Osteoblast (primary cell): ENCODE data around the gene WASF2. TPM values are rescaled to one million over a fixed set of nuclear protein-coding genes. Genes with fewer than 3 reads are reported as not detected.
A peak's percentile ranks its signal among the peaks of the same experiment; 100 is the strongest.
"Not testable (repeated sequence)": the region's sequence is repeated elsewhere in the genome, so short reads cannot be mapped to it uniquely, and the experiment has no call there.

ENCODE experiments used
- DNase-seq: peaks from one replicate; pipeline ENCODE4 v3.0.0; 2011; ENCODE audit warnings: low spot score, mixed read lengths; ENCODE audit not compliant: insufficient read length; ENCODE audit errors: missing footprints
- H2AFZ ChIP-seq: 2 replicates; pipeline ENCODE4 v1.6.0; 2011; ENCODE audit warnings: mild to moderate bottlenecking, low read length
- H3K27ac ChIP-seq: 2 replicates; pipeline ENCODE4 v1.5.1; 2011; ENCODE audit warnings: mild to moderate bottlenecking, low read depth, low read length, moderate library complexity
- H3K27me3 ChIP-seq: 2 replicates; pipeline ENCODE4 v1.6.0; 2012; ENCODE audit warnings: mild to moderate bottlenecking, control low read depth, inconsistent platforms, low read length, moderate library complexity; ENCODE audit not compliant: insufficient read depth
- H3K36me3 ChIP-seq: 2 replicates; pipeline ENCODE4 v1.5.1; 2011; ENCODE audit warnings: mild to moderate bottlenecking, low read length, control low read depth, moderate library complexity; ENCODE audit not compliant: insufficient read depth
- H3K4me1 ChIP-seq: 2 replicates; pipeline ENCODE4 v1.5.1; 2011; ENCODE audit warnings: mild to moderate bottlenecking, low read length, control low read depth, moderate library complexity; ENCODE audit not compliant: insufficient read depth
- H3K4me2 ChIP-seq: 2 replicates; pipeline ENCODE4 v1.6.0; 2011; ENCODE audit warnings: mild to moderate bottlenecking, low read length; ENCODE audit not compliant: insufficient read depth
- H3K4me3 ChIP-seq: fragments of 200-600 bp; sonication (generic); 3 replicates; pipeline ENCODE4 v1.5.1; 2012; ENCODE audit warnings: mild to moderate bottlenecking, low read length, inconsistent platforms; ENCODE audit not compliant: insufficient read depth
- H3K79me2 ChIP-seq: 2 replicates; pipeline ENCODE4 v1.6.0; 2012; ENCODE audit warnings: mild to moderate bottlenecking, low read length, control low read depth, inconsistent platforms; ENCODE audit not compliant: insufficient read depth
- H3K9me3 ChIP-seq: 2 replicates; pipeline ENCODE4 v1.5.1; 2011; ENCODE audit warnings: low read depth, low read length, control low read depth
- H4K20me1 ChIP-seq: 2 replicates; pipeline ENCODE4 v1.6.0; 2012; ENCODE audit warnings: mild to moderate bottlenecking, low read length, control low read depth; ENCODE audit not compliant: insufficient read depth
- total RNA-seq: library from RNA; depleted of rRNA; stranded (reverse); fragments of >200 nt; gene quantifications from 2 replicates; pipeline ENCODE4 v1.2.3, GENCODE V29; 2012
- TF ChIP-seq, protein P1 (sequence below): IDR thresholded peaks from 2 replicates; pipeline ENCODE4 v1.5.1; 2011; ENCODE audit warnings: mild to moderate bottlenecking, low read depth, low read length, moderate library complexity; ENCODE audit errors: extremely low read depth

Gene WASF2
- total RNA-seq, 1 donor: 24.6 TPM

- H3K36me3 ChIP-seq: no peaks in the 10 kb centered on the region
- peaks cover 81% of the 10 kb centered on the region for H3K79me2 ChIP-seq
- H3K4me3 ChIP-seq: no peak overlapping the region
- H3K27me3 ChIP-seq: no peaks in the 10 kb centered on the region
- no peak overlapping the region for H3K27ac ChIP-seq
- peaks cover 36% of the 10 kb centered on the region for H3K4me1 ChIP-seq
- H3K9me3 ChIP-seq: no peaks in the 10 kb centered on the region
- no peak for DNase-seq
- no peak overlapping the region for H3K4me2 ChIP-seq
- no peak overlapping the region for H2AFZ ChIP-seq
- H4K20me1 ChIP-seq: peaks cover 30% of the 10 kb centered on the region
- TF ChIP-seq, protein P1, sequence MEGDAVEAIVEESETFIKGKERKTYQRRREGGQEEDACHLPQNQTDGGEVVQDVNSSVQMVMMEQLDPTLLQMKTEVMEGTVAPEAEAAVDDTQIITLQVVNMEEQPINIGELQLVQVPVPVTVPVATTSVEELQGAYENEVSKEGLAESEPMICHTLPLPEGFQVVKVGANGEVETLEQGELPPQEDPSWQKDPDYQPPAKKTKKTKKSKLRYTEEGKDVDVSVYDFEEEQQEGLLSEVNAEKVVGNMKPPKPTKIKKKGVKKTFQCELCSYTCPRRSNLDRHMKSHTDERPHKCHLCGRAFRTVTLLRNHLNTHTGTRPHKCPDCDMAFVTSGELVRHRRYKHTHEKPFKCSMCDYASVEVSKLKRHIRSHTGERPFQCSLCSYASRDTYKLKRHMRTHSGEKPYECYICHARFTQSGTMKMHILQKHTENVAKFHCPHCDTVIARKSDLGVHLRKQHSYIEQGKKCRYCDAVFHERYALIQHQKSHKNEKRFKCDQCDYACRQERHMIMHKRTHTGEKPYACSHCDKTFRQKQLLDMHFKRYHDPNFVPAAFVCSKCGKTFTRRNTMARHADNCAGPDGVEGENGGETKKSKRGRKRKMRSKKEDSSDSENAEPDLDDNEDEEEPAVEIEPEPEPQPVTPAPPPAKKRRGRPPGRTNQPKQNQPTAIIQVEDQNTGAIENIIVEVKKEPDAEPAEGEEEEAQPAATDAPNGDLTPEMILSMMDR: no peak
Measured at GRCh38 chr1:27438621-27439061, 51.3 kb downstream of the WASF2 start.

GRCh38 chr1:27436204-27437159 lies 53.5 kb downstream of the WASF2 start:
- Histone ChIP-seq H3K27me3 (no peaks in the 10 kb centered on the region), H4K20me1 (peaks cover 41% of the 10 kb centered on the region), H3K4me3 (peak overlapping the region; percentile 11), H2AFZ (no peak overlapping the region), H3K27ac (peak overlapping the region; percentile 52), H3K9me3 (no peaks in the 10 kb centered on the region), H3K36me3 (no peaks in the 10 kb centered on the region), H3K4me2 (peak overlapping the region; percentile 61), H3K4me1 (peaks cover 40% of the 10 kb centered on the region), H3K79me2 (peaks cover 93% of the 10 kb centered on the region)
- DNase-seq: peak; percentile 87
- TF ChIP-seq, protein P1: no peak

- no peak overlapping the region for H2AFZ ChIP-seq
- H3K4me1 ChIP-seq: peaks cover 47% of the 10 kb centered on the region
- H3K4me2 ChIP-seq: no peak overlapping the region
- H4K20me1 ChIP-seq: peaks cover 47% of the 10 kb centered on the region
- no peaks in the 10 kb centered on the region for H3K36me3 ChIP-seq
- no peaks in the 10 kb centered on the region for H3K27me3 ChIP-seq
- no peaks in the 10 kb centered on the region for H3K9me3 ChIP-seq
- no peak for DNase-seq
- H3K4me3 ChIP-seq: no peak overlapping the region
- peaks cover 95% of the 10 kb centered on the region for H3K79me2 ChIP-seq
- peak overlapping the region; percentile 52 for H3K27ac ChIP-seq
- TF ChIP-seq, protein P1: no peak
Measured at GRCh38 chr1:27435566-27436203, 54.3 kb downstream of the WASF2 start.

- TF ChIP-seq, protein P1: no peak
- Histone ChIP-seq H3K27me3 (no peaks in the 10 kb centered on the region), H3K4me3 (no peak overlapping the region), H3K36me3 (no peaks in the 10 kb centered on the region), H3K27ac (no peak overlapping the region), H3K4me1 (peaks cover 48% of the 10 kb centered on the region), H3K9me3 (no peaks in the 10 kb centered on the region), H3K79me2 (peaks cover 93% of the 10 kb centered on the region), H2AFZ (no peak overlapping the region), H4K20me1 (peaks cover 35% of the 10 kb centered on the region), H3K4me2 (no peak overlapping the region)
- DNase-seq: no peak
Measured at GRCh38 chr1:27433706-27434105, 56.3 kb downstream of the WASF2 start.

- Histone ChIP-seq H3K4me1 (peaks cover 49% of the 10 kb centered on the region), H3K79me2 (peaks cover 88% of the 10 kb centered on the region), H4K20me1 (peaks cover 26% of the 10 kb centered on the region)
- H2AFZ ChIP-seq, H3K4me2 ChIP-seq, H3K4me3 ChIP-seq, DNase-seq, H3K9me3 ChIP-seq, H3K36me3 ChIP-seq, H3K27ac ChIP-seq, H3K27me3 ChIP-seq: not testable (repeated sequence)
Measured at GRCh38 chr1:27432725-27433124, 57.2 kb downstream of the WASF2 start.
